ENCODE data around the gene HOXB4. TPM values are rescaled to one million over a fixed set of nuclear protein-coding genes. Genes with fewer than 3 reads are reported as not detected.

The HOXB4 gene
- total RNA-seq, 1 experiment from 2014 or later: 9.7 TPM

GRCh38 chr17:48606892-48607614, 28.9 kb upstream of the HOXB4 start:
- Histone ChIP-seq H3K4me1 (ENCODE audit: insufficient read depth, low read length, poor library complexity, severe bottlenecking) (peaks cover 36% of the 10 kb centered on the region), H3K9me3 (ENCODE audit: low read depth, low read length, poor library complexity, severe bottlenecking) (no peaks in the 10 kb centered on the region), H3K36me3 (ENCODE audit: insufficient read depth, low read length, poor library complexity, severe bottlenecking) (peaks cover 6% of the 10 kb centered on the region), H3K4me3 (ENCODE audit: low read depth, low read length, poor library complexity, severe bottlenecking) (no peak overlapping the region), H3K27me3 (replicated peaks; ENCODE audit: insufficient read depth, low read depth, low read length, poor library complexity) (no peaks in the 10 kb centered on the region), H3K27ac (ENCODE audit: low read depth, low read length, poor library complexity, severe bottlenecking) (no peak overlapping the region)
- CTCF ChIA-PET: no interaction called here
- DNase-seq (ENCODE audit: low spot score): no peak
- BruUV-seq (replicated peaks): no TSS peak
- no peak for TF ChIP-seq EZH2 (IDR thresholded peaks at IDR 0.05; ENCODE audit: borderline replicate concordance, low read depth, low read length, poor library complexity, severe bottlenecking)
- TF ChIP-seq CTCF (conservative IDR thresholded peaks at IDR 0.05; ENCODE audit: low read depth, low read length): no peak
- intact Hi-C loops (cut with micrococcal nuclease; ENCODE audit: unreplicated experiment): no loop called here
- POLR2A ChIA-PET (ENCODE audit: low non-redundant PET): interaction anchor here (0.5 kb wide), 1 partner anchor 499 kb away, joined by 3 read pairs; the partner anchor contains the start of gene SNX11

DNA sequence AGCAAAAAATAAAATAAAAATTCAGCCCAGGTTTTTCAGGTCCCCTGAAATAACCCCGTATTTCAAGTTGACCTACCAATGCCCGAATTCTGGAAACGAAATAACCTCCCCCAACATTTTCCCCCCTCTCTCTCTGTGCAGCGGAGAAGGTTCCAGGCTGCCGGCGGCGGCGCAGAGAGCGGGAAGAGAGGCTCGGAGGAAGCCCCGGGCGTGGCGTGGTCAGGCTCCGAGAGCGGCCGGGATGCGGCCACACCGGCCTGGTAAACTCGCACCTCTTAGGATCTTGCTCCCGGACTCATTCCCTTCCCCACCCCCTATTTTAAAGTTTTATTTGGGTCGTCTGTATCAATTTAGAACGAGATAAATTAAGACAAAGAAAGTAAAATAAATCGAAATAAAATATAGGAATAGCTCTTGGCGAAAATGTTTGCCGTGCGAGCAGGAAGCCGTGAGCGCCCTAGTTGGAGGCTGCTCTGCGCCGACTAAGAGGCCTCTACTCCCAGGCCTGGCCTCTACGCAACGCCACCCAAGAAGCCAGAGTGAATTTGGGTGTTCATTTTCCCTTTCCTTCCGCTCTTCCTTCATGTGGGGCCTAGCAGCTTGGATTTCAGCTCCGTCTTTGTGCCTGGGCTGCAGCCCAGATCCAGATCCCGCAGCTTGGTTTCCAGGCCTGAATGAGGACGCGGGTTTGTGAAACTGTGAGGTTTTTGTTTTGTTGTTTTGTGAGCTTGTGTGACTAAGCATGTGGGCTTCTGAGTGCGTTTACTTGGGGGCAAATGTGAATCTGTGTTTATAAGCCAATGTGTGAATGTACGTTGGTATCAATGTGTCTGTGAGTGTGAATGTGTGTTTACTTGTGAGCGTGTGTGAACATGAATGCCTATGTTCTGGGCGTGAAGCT, 28.1 kb upstream of the HOXB4 start:
- intact Hi-C loops (cut with micrococcal nuclease; ENCODE audit: unreplicated experiment): no loop called here
- H3K36me3 ChIP-seq (ENCODE audit: insufficient read depth, low read length, poor library complexity, severe bottlenecking): peaks cover 6% of the 10 kb centered on the region
- TF ChIP-seq CTCF (conservative IDR thresholded peaks at IDR 0.05; ENCODE audit: low read depth, low read length): no peak
- TF ChIP-seq EZH2 (IDR thresholded peaks at IDR 0.05; ENCODE audit: borderline replicate concordance, low read depth, low read length, poor library complexity, severe bottlenecking): no peak
- DNase-seq (ENCODE audit: low spot score): no peak
- H3K9me3 ChIP-seq (ENCODE audit: low read depth, low read length, poor library complexity, severe bottlenecking): no peaks in the 10 kb centered on the region
- H3K4me1 ChIP-seq (ENCODE audit: insufficient read depth, low read length, poor library complexity, severe bottlenecking): peaks cover 38% of the 10 kb centered on the region
- H3K27ac ChIP-seq (ENCODE audit: low read depth, low read length, poor library complexity, severe bottlenecking): peak overlapping the region; percentile 79
- no peak overlapping the region for H3K4me3 ChIP-seq (ENCODE audit: low read depth, low read length, poor library complexity, severe bottlenecking)
- CTCF ChIA-PET: no interaction called here
- no TSS peak for BruUV-seq (replicated peaks)
- POLR2A ChIA-PET (ENCODE audit: low non-redundant PET): interaction anchor here (0.5 kb wide), 1 partner anchor 498 kb away, joined by 3 read pairs; the partner anchor contains the start of gene SNX11
- no peaks in the 10 kb centered on the region for H3K27me3 ChIP-seq (replicated peaks; ENCODE audit: insufficient read depth, low read depth, low read length, poor library complexity)

- no peak for TF ChIP-seq CTCF (conservative IDR thresholded peaks at IDR 0.05; ENCODE audit: low read depth, low read length)
- TF ChIP-seq EZH2 (IDR thresholded peaks at IDR 0.05; ENCODE audit: borderline replicate concordance, low read depth, low read length, poor library complexity, severe bottlenecking): no peak
- CTCF ChIA-PET: no interaction called here
- DNase-seq (ENCODE audit: low spot score): peak; percentile 36
- peak overlapping the region; percentile 79 for H3K27ac ChIP-seq (ENCODE audit: low read depth, low read length, poor library complexity, severe bottlenecking)
- intact Hi-C loops (cut with micrococcal nuclease; ENCODE audit: unreplicated experiment): no loop called here
- H3K36me3 ChIP-seq (ENCODE audit: insufficient read depth, low read length, poor library complexity, severe bottlenecking): peaks cover 6% of the 10 kb centered on the region
- H3K4me3 ChIP-seq (ENCODE audit: low read depth, low read length, poor library complexity, severe bottlenecking): peak overlapping the region; percentile 67
- BruUV-seq (replicated peaks): no TSS peak
- POLR2A ChIA-PET (ENCODE audit: low non-redundant PET): no interaction called here
- H3K27me3 ChIP-seq (replicated peaks; ENCODE audit: insufficient read depth, low read depth, low read length, poor library complexity): no peaks in the 10 kb centered on the region
- peaks cover 38% of the 10 kb centered on the region for H3K4me1 ChIP-seq (ENCODE audit: insufficient read depth, low read length, poor library complexity, severe bottlenecking)
- H3K9me3 ChIP-seq (ENCODE audit: low read depth, low read length, poor library complexity, severe bottlenecking): no peaks in the 10 kb centered on the region
Observed at GRCh38 chr17:48605409-48605919, 27.3 kb upstream of the HOXB4 start.

Data from A673 (cell line).